ENCODE measurements around the gene RBP5.

RBP5 gene

GRCh38 chr12:7150356-7150755, 21.7 kb upstream of the RBP5 start:
- Histone ChIP-seq H3K27ac (ENCODE audit: insufficient read depth, low read length, poor library complexity, severe bottlenecking) (no peak overlapping the region), H3K27me3 (replicated peaks; ENCODE audit: control insufficient read depth, insufficient read depth, low read length, poor library complexity, severe bottlenecking) (no peaks in the 10 kb centered on the region), H3K4me3 (ENCODE audit: insufficient read depth, low read depth, low read length, poor library complexity, severe bottlenecking) (no peak overlapping the region), H3K9me3 (ENCODE audit: control insufficient read depth, low read length) (no peaks in the 10 kb centered on the region), H3K4me1 (ENCODE audit: control insufficient read depth, insufficient read depth, low read length, poor library complexity, severe bottlenecking) (no peaks in the 10 kb centered on the region), H3K36me3 (ENCODE audit: control insufficient read depth, insufficient read depth, low read length) (peaks cover 70% of the 10 kb centered on the region)
- DNase-seq, result no peak

GRCh38 chr12:7146906-7147305, 18.2 kb upstream of the RBP5 start:
- no peaks in the 10 kb centered on the region for H3K9me3 ChIP-seq (ENCODE audit: control insufficient read depth, low read length)

GRCh38 chr12:7146228-7146627, 17.5 kb upstream of the RBP5 start:
- no peak overlapping the region for H3K4me3 ChIP-seq (ENCODE audit: insufficient read depth, low read depth, low read length, poor library complexity, severe bottlenecking)
- H3K9me3 ChIP-seq (ENCODE audit: control insufficient read depth, low read length), result no peaks in the 10 kb centered on the region
- DNase-seq, result no peak
- no peaks in the 10 kb centered on the region for H3K27me3 ChIP-seq (replicated peaks; ENCODE audit: control insufficient read depth, insufficient read depth, low read length, poor library complexity, severe bottlenecking)
- H3K27ac ChIP-seq (ENCODE audit: insufficient read depth, low read length, poor library complexity, severe bottlenecking), result no peak overlapping the region
- H3K36me3 ChIP-seq (ENCODE audit: control insufficient read depth, insufficient read depth, low read length), result peaks cover 47% of the 10 kb centered on the region
- no peaks in the 10 kb centered on the region for H3K4me1 ChIP-seq (ENCODE audit: control insufficient read depth, insufficient read depth, low read length, poor library complexity, severe bottlenecking)

More at GRCh38 chr12:7146906-7147305, 18.2 kb upstream of the RBP5 start:
- Histone ChIP-seq H3K4me1 (ENCODE audit: control insufficient read depth, insufficient read depth, low read length, poor library complexity, severe bottlenecking) (no peaks in the 10 kb centered on the region), H3K27me3 (replicated peaks; ENCODE audit: control insufficient read depth, insufficient read depth, low read length, poor library complexity, severe bottlenecking) (no peaks in the 10 kb centered on the region), H3K4me3 (ENCODE audit: insufficient read depth, low read depth, low read length, poor library complexity, severe bottlenecking) (no peak overlapping the region), H3K36me3 (ENCODE audit: control insufficient read depth, insufficient read depth, low read length) (peaks cover 43% of the 10 kb centered on the region), H3K27ac (ENCODE audit: insufficient read depth, low read length, poor library complexity, severe bottlenecking) (no peak overlapping the region)
- no peak for DNase-seq

- Histone ChIP-seq H3K9me3 (ENCODE audit: control insufficient read depth, low read length) (no peaks in the 10 kb centered on the region), H3K4me1 (ENCODE audit: control insufficient read depth, insufficient read depth, low read length, poor library complexity, severe bottlenecking) (no peaks in the 10 kb centered on the region), H3K36me3 (ENCODE audit: control insufficient read depth, insufficient read depth, low read length) (peaks cover 45% of the 10 kb centered on the region), H3K27ac (ENCODE audit: insufficient read depth, low read length, poor library complexity, severe bottlenecking) (no peak overlapping the region), H3K4me3 (ENCODE audit: insufficient read depth, low read depth, low read length, poor library complexity, severe bottlenecking) (no peak overlapping the region), H3K27me3 (replicated peaks; ENCODE audit: control insufficient read depth, insufficient read depth, low read length, poor library complexity, severe bottlenecking) (no peaks in the 10 kb centered on the region)
- no peak for DNase-seq
Observed at GRCh38 chr12:7145671-7146070, 17.0 kb upstream of the RBP5 start.

- Histone ChIP-seq H3K27me3 (replicated peaks; ENCODE audit: control insufficient read depth, insufficient read depth, low read length, poor library complexity, severe bottlenecking) (no peaks in the 10 kb centered on the region), H3K4me3 (ENCODE audit: insufficient read depth, low read depth, low read length, poor library complexity, severe bottlenecking) (no peak overlapping the region), H3K27ac (ENCODE audit: insufficient read depth, low read length, poor library complexity, severe bottlenecking) (no peak overlapping the region), H3K9me3 (ENCODE audit: control insufficient read depth, low read length) (no peaks in the 10 kb centered on the region), H3K4me1 (ENCODE audit: control insufficient read depth, insufficient read depth, low read length, poor library complexity, severe bottlenecking) (no peaks in the 10 kb centered on the region), H3K36me3 (ENCODE audit: control insufficient read depth, insufficient read depth, low read length) (peaks cover 34% of the 10 kb centered on the region)
- DNase-seq, result no peak
Observed at GRCh38 chr12:7144414-7145120, 15.9 kb upstream of the RBP5 start.

- H3K36me3 ChIP-seq (ENCODE audit: control insufficient read depth, insufficient read depth, low read length), result peaks cover 25% of the 10 kb centered on the region
- H3K27ac ChIP-seq (ENCODE audit: insufficient read depth, low read length, poor library complexity, severe bottlenecking), result no peak overlapping the region
- no peaks in the 10 kb centered on the region for H3K4me1 ChIP-seq (ENCODE audit: control insufficient read depth, insufficient read depth, low read length, poor library complexity, severe bottlenecking)
- no peak for DNase-seq
- no peaks in the 10 kb centered on the region for H3K9me3 ChIP-seq (ENCODE audit: control insufficient read depth, low read length)
- H3K27me3 ChIP-seq (replicated peaks; ENCODE audit: control insufficient read depth, insufficient read depth, low read length, poor library complexity, severe bottlenecking), result no peaks in the 10 kb centered on the region
- H3K4me3 ChIP-seq (ENCODE audit: insufficient read depth, low read depth, low read length, poor library complexity, severe bottlenecking), result no peak overlapping the region
Observed at GRCh38 chr12:7143564-7143963, 14.9 kb upstream of the RBP5 start.

GRCh38 chr12:7142809-7143465, 14.2 kb upstream of the RBP5 start:
- Histone ChIP-seq H3K27me3 (replicated peaks; ENCODE audit: control insufficient read depth, insufficient read depth, low read length, poor library complexity, severe bottlenecking) (no peaks in the 10 kb centered on the region), H3K4me1 (ENCODE audit: control insufficient read depth, insufficient read depth, low read length, poor library complexity, severe bottlenecking) (no peaks in the 10 kb centered on the region), H3K36me3 (ENCODE audit: control insufficient read depth, insufficient read depth, low read length) (peaks cover 19% of the 10 kb centered on the region), H3K27ac (ENCODE audit: insufficient read depth, low read length, poor library complexity, severe bottlenecking) (no peak overlapping the region), H3K4me3 (ENCODE audit: insufficient read depth, low read depth, low read length, poor library complexity, severe bottlenecking) (no peak overlapping the region), H3K9me3 (ENCODE audit: control insufficient read depth, low read length) (no peaks in the 10 kb centered on the region)
- DNase-seq, result no peak

GRCh38 chr12:7142056-7142644, 13.5 kb upstream of the RBP5 start:
- Histone ChIP-seq H3K27me3 (replicated peaks; ENCODE audit: control insufficient read depth, insufficient read depth, low read length, poor library complexity, severe bottlenecking) (no peaks in the 10 kb centered on the region), H3K36me3 (ENCODE audit: control insufficient read depth, insufficient read depth, low read length) (peaks cover 26% of the 10 kb centered on the region), H3K27ac (ENCODE audit: insufficient read depth, low read length, poor library complexity, severe bottlenecking) (no peak overlapping the region), H3K4me3 (ENCODE audit: insufficient read depth, low read depth, low read length, poor library complexity, severe bottlenecking) (no peak overlapping the region), H3K9me3 (ENCODE audit: control insufficient read depth, low read length) (no peaks in the 10 kb centered on the region), H3K4me1 (ENCODE audit: control insufficient read depth, insufficient read depth, low read length, poor library complexity, severe bottlenecking) (no peaks in the 10 kb centered on the region)
- peak in 2 of 3 donors; percentile 11 to 16 for DNase-seq

- Histone ChIP-seq H3K9me3 (ENCODE audit: control insufficient read depth, low read length) (no peaks in the 10 kb centered on the region), H3K4me3 (ENCODE audit: insufficient read depth, low read depth, low read length, poor library complexity, severe bottlenecking) (no peak overlapping the region), H3K27ac (ENCODE audit: insufficient read depth, low read length, poor library complexity, severe bottlenecking) (no peak overlapping the region), H3K4me1 (ENCODE audit: control insufficient read depth, insufficient read depth, low read length, poor library complexity, severe bottlenecking) (no peaks in the 10 kb centered on the region), H3K36me3 (ENCODE audit: control insufficient read depth, insufficient read depth, low read length) (peaks cover 26% of the 10 kb centered on the region), H3K27me3 (replicated peaks; ENCODE audit: control insufficient read depth, insufficient read depth, low read length, poor library complexity, severe bottlenecking) (no peaks in the 10 kb centered on the region)
- DNase-seq, result no peak
Observed at GRCh38 chr12:7141351-7142005, 12.8 kb upstream of the RBP5 start.

GRCh38 chr12:7139200-7139599, 10.5 kb upstream of the RBP5 start:
- Histone ChIP-seq H3K27me3 (replicated peaks; ENCODE audit: control insufficient read depth, insufficient read depth, low read length, poor library complexity, severe bottlenecking) (no peaks in the 10 kb centered on the region), H3K9me3 (ENCODE audit: control insufficient read depth, low read length) (no peaks in the 10 kb centered on the region), H3K36me3 (ENCODE audit: control insufficient read depth, insufficient read depth, low read length) (peaks cover 44% of the 10 kb centered on the region), H3K4me3 (ENCODE audit: insufficient read depth, low read depth, low read length, poor library complexity, severe bottlenecking) (no peak overlapping the region), H3K4me1 (ENCODE audit: control insufficient read depth, insufficient read depth, low read length, poor library complexity, severe bottlenecking) (no peaks in the 10 kb centered on the region), H3K27ac (ENCODE audit: insufficient read depth, low read length, poor library complexity, severe bottlenecking) (no peak overlapping the region)
- no peak for DNase-seq
